HG03354 (cell line): ENCODE results near the gene NCAPD3.
"Not testable (repeated sequence)": the region's sequence is repeated elsewhere in the genome, so short reads cannot be mapped to it uniquely, and the experiment has no call there.

ENCODE experiments used
- ATAC-seq: cut with Tn5 transposase; IDR thresholded peaks from one replicate; pipeline ENCODE4 v1.9.1; 2021; ENCODE audit warnings: mild to moderate bottlenecking; ENCODE audit not compliant: unreplicated experiment, poor library complexity, severe bottlenecking

Gene NCAPD3, protein sequence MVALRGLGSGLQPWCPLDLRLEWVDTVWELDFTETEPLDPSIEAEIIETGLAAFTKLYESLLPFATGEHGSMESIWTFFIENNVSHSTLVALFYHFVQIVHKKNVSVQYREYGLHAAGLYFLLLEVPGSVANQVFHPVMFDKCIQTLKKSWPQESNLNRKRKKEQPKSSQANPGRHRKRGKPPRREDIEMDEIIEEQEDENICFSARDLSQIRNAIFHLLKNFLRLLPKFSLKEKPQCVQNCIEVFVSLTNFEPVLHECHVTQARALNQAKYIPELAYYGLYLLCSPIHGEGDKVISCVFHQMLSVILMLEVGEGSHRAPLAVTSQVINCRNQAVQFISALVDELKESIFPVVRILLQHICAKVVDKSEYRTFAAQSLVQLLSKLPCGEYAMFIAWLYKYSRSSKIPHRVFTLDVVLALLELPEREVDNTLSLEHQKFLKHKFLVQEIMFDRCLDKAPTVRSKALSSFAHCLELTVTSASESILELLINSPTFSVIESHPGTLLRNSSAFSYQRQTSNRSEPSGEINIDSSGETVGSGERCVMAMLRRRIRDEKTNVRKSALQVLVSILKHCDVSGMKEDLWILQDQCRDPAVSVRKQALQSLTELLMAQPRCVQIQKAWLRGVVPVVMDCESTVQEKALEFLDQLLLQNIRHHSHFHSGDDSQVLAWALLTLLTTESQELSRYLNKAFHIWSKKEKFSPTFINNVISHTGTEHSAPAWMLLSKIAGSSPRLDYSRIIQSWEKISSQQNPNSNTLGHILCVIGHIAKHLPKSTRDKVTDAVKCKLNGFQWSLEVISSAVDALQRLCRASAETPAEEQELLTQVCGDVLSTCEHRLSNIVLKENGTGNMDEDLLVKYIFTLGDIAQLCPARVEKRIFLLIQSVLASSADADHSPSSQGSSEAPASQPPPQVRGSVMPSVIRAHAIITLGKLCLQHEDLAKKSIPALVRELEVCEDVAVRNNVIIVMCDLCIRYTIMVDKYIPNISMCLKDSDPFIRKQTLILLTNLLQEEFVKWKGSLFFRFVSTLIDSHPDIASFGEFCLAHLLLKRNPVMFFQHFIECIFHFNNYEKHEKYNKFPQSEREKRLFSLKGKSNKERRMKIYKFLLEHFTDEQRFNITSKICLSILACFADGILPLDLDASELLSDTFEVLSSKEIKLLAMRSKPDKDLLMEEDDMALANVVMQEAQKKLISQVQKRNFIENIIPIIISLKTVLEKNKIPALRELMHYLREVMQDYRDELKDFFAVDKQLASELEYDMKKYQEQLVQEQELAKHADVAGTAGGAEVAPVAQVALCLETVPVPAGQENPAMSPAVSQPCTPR (N-terminal part only)

GRCh38 chr11:134223836-134224709 is at the start of gene NCAPD3, which contains the start of gene VPS26B:
Gene NCAPD3, minus strand, starts transcription at chr11:134223967. Its CDS starts 41 bp downstream, at chr11:134223926.
Gene VPS26B, plus strand, starts transcription at chr11:134224671. Its CDS starts 452 bp downstream, at chr11:134225123.
- ATAC-seq = peak; percentile 82

- no peak for ATAC-seq
These were observed 49.5 kb upstream of the NCAPD3 start for GRCh38 chr11:134273317-134273712.

DNA sequence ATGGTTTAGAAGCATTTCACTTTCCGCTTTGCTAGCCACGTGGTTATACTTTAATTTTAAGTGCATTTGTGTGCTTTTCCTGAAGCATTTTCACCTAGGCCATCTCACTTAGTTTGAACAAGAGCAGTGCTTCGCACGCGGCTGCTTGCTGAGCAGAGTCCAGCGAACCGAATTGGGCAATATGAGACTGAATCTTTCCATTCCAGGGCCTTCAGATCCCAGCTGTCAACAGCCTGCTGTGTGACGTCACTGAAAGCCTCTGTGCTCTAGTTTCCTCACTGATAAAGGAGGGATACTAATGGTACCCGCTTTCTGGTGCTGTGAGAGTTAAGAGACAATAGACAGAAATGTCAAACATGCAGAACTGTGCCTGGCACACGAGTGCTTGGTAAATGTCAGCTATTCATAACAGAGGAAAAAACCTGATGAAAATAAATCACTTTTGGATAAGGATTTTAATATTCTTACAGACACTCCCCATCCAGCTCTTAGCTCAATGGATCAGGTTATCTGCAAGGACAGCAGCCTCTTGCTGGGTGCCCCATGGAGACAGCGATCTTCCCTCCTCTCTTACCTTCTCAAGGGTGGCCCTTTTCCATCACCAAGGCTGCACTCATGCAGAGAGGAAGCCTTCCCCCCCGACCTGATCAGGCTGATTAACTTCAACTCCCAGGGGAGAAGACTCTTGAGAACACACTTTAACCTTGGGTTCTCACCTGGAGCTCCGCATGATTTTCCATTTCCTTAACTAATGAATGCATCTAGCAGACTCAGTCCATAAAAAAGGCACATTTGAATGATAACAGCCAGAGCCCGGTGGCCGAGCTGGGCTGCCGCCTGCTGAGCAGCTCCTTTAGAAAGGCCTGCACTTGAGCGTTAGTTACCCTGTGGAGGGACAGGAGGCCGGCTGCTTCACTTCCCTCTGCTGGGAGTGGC is 48.9 kb upstream of the NCAPD3 start:
- ATAC-seq = no peak

DNA sequence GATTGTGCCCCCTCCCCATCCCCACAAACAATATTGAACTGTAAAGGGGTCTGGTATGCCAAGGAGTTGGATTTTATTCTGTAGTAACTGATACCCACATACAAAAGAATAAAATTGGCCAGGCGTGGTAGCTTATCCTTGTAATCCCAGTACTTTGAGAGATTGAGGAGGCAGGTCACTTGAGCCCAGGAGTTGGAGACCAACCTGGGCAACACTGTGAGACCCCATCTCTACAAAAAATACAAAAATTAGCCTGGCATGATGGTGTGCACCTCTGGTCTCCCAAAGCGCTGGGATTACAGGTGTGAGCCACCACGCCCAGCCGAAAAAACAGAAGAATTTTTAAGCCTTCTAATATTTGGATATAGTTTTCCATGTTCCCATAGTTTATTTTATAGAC is 48.2 kb upstream of the NCAPD3 start:
- no peak for ATAC-seq

- ATAC-seq = no peak
These were observed 46.5 kb upstream of the NCAPD3 start for GRCh38 chr11:134270250-134270714.

DNA sequence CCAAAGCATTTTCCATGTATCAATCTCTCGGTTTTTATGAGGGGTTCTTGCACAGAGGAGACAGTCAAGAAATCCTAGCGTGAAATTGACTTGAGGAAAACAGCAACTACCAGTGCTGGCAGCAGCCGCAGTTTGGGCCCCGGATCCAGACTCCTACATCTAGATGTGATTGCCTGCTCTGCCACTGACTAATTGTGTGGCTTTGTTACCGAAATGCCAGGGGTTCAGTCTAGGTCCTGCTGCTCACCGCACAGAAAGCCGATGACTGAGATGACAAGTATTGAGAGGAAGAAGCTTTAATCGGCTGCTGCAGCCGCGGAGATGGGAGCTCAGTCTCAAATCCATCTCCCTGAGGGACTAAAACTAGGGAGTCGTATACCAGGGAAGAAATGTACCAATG is 44.2 kb upstream of the NCAPD3 start:
- no peak for ATAC-seq

- no peak for ATAC-seq
These were observed 43.7 kb upstream of the NCAPD3 start for GRCh38 chr11:134267461-134267860.

DNA sequence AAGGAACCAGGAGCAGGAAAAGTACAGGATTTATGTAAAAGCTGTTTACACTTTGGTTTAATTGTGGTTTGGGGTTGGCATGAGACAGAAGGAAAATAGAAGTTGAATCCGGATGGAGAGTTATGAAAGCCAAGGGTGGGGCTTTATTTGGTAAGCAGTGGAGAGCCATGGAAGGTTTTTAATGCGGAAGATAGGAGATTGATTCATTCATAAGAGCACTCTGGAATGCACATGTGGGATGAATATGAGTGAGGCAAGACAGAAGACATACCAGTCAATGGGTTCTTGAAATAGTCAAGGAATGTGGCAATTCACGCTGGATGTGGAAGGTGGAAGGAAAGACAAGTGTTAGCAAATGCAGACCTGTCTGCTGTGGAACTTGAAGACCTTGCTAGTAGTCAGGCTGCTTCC is 43.1 kb upstream of the NCAPD3 start:
- ATAC-seq = no peak

- ATAC-seq = no peak
These were observed 42.7 kb upstream of the NCAPD3 start for GRCh38 chr11:134266440-134266839.

DNA sequence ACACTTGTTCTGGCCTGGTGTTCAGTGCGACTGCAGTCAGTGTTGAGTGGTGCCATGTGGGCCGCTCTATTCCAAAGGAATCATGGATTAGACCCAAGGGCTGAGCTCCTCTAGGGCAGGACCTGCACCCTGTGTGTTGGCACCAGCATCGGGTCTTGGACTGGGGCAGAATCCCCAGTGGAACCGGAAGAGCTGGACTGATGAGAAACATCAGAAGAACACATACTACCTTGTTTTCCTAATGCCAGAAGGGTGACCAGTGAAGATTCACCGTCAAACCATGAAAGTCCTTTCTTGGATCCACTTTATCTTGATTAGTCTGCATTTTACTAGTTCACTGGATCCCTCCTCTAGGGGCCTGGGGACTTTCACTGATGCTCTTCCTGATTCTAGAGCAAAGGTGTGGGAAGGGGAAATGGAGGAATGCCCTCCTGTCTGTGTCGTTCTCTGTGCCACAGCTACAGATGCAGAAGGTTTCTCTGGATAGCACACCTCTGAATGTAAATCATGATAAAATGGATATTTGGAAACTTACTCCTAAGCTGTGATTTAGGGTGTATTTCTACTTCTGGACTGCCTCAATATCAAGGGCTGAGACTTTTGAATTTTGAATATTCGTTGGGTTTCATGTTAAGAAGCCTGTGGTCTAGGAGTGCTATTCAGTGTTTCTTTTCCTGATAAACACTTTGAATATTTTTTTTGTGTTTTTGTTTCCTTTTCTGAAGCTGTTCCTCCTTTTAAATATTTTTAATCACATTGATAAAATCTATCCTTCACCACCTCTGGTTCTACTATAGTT is 41.4 kb upstream of the NCAPD3 start:
- no peak for ATAC-seq

DNA sequence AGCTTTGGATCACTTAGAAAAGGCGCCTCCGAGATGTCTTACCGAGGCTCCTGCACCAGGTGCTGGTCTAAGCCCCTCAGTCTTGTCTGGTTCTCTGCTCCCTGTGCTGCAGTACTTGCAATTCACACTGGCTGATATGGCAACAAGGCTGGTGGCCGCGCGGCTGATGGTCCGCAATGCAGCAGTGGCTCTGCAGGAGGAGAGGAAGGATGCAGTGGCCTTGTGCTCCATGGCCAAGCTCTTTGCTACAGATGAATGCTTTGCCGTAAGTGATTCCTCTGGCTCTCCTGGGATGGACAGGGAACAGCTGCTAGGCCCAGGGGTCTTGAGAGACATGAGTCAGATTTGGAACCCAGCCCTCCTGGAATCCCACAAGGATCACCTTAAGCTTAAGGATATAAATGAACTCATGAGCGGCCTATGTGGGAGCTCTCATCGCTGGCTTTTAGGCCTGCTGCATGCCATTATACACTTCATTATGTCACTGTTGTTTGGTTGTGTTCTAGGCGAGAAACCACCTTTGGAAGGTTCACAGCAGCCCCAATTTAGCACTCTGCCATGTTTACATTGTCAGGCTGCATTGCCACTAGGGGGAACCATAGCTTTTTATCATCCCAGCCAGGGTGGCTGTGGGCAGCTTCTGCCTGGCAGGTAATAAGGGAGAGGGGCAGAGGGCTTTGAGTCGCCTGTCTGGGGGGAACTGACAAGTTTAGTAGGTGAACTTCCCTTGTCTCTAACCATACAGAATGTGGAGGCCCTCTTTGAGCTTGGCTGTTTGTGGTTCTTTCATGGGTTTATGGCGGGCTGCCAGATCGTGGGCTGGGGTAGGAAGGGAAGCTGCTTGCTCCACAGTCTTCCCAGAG is 38.1 kb upstream of the NCAPD3 start:
- no peak for ATAC-seq

GRCh38 chr11:134260983-134261382 is 37.2 kb upstream of the NCAPD3 start:
- no peak for ATAC-seq

- no peak for ATAC-seq
These were observed 36.7 kb upstream of the NCAPD3 start for GRCh38 chr11:134260503-134260902.

DNA sequence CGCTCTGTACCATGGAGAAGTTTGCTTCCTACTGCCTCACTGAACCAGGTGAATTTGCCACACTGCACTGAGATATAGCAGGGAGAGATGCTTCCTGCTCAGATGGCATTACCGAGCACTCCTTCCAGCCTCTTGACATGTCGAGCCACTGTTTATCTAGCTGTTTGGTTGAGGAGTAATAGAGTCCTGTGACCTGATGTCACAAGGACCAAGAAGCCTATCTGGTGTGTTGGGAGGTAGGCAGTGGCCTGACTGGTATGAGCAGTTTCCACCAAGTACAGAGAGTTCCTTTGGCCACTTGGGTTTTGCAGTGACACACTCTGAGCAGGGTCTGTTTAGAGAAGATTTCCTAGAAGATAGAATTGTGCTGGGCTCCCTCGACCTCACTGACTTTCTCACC is 34.8 kb upstream of the NCAPD3 start:
- no peak for ATAC-seq

GRCh38 chr11:134257101-134257500 is 33.3 kb upstream of the NCAPD3 start:
- ATAC-seq = no peak

GRCh38 chr11:134255184-134255561 is 31.4 kb upstream of the NCAPD3 start:
- ATAC-seq = not testable (repeated sequence)
